OCI-LY1 (cell line): ENCODE results near the gene CPAMD8.

Experiments used
- CTCF ChIP-seq: fragments of 200-600 bp; sonication (generic), shearing (Covaris generic); IDR thresholded peaks from 2 replicates; pipeline ENCODE4 v1.5.1; 2017; ENCODE audit warnings: mild to moderate bottlenecking, antibody characterized with exemption, low read length, moderate library complexity, mixed read lengths
- EZH2 ChIP-seq: fragments of 200-600 bp; sonication (generic), shearing (Covaris generic); IDR thresholded peaks from 2 replicates; pipeline ENCODE4 v1.8.0; 2017; ENCODE audit warnings: borderline replicate concordance, mixed run types, mild to moderate bottlenecking, antibody characterized with exemption, low read length, moderate library complexity, mixed read lengths

GRCh38 chr19:16914421-16914820 is 112.2 kb downstream of the CPAMD8 start:
- no peak for TF ChIP-seq CTCF
- TF ChIP-seq EZH2 = no peak
